D721Med (cell line): ENCODE results near the gene ANTXR2.
A peak's percentile ranks its signal among the peaks of the same experiment; 100 is the strongest.

Experiments
- DNase-seq: peaks from one replicate; pipeline ENCODE4 v3.0.0; 2011; ENCODE audit warnings: low spot score; ENCODE audit not compliant: insufficient read length
- FAIRE-seq: peaks from 2 replicates; lab custom pipeline; 2011; peaks lifted over from hg19 to GRCh38; lab: Jason Lieb, UNC
- CTCF ChIP-seq: IDR thresholded peaks from 2 replicates; pipeline ENCODE4 v1.5.1; 2012; ENCODE audit warnings: mild to moderate bottlenecking, control low read depth; ENCODE audit not compliant: insufficient read depth; ENCODE audit errors: missing control alignments

Gene ANTXR2

DNA sequence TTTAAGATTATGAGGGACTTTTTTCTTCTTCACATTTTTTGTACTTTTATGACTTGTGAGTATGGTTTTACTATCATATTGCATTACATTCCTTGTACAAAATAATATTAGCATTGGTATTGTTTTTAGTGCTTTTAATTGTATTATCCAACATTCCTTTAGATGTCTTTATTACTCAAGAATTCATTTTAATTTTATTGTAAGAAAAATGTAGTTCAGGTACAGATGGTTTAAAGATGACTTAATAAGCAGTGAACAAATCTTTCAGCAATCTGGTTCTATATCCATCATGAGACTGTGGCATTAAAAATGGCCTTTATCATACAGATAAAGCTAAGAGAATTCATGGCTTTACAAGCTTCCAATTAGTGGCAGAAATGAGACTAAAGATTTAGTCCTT lies 191.6 kb downstream of the ANTXR2 start:
- DNase-seq: no peak
- no peak for FAIRE-seq
- TF ChIP-seq CTCF: no peak

DNA sequence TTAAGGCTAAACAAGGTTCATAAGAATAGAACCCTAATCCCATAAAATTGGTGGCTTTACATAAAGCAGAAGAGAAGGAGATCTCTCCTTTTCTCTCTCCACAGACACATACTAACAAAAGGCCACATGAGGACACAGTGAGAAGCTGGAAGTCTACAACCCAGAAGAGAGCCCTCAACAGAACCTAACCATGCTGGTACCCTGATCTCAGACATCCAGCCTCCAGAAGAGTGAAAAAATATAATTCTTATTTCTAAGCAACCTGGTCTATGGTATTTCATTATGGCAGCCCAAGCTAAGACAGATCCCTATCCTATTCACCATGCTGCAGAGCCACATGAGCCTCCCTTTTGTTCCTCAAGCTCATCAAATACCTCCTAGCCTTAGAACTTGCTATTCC lies 195.5 kb downstream of the ANTXR2 start:
- no peak for FAIRE-seq
- no peak for DNase-seq
- TF ChIP-seq CTCF: no peak

GRCh38 chr4:79875344-79875899 lies 197.6 kb downstream of the ANTXR2 start:
- DNase-seq: no peak
- TF ChIP-seq CTCF: no peak
- no peak for FAIRE-seq

DNA sequence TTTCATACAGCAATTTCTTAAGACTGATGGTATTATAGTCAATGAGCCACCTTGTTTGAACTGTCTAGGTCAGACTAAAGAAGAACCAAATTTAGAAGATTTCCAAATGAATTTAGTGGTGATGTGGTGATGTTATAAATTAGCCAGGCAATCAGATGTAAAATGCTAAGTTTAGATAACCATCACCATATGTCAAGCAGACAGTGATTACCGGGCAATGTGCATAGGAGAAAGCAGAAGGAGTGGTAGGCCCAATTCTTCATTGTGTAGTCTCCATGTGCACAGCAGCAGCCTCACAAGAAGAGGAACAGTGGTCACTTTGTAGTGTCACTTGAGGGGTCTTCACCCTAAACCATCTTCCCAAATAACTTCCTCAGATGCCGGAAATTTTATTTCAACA lies 198.8 kb downstream of the ANTXR2 start:
- DNase-seq (no peak), FAIRE-seq (no peak)
- TF ChIP-seq CTCF: no peak

GRCh38 chr4:79872738-79873137 lies 200.3 kb downstream of the ANTXR2 start:
- FAIRE-seq: no peak
- no peak for DNase-seq
- no peak for TF ChIP-seq CTCF

DNA sequence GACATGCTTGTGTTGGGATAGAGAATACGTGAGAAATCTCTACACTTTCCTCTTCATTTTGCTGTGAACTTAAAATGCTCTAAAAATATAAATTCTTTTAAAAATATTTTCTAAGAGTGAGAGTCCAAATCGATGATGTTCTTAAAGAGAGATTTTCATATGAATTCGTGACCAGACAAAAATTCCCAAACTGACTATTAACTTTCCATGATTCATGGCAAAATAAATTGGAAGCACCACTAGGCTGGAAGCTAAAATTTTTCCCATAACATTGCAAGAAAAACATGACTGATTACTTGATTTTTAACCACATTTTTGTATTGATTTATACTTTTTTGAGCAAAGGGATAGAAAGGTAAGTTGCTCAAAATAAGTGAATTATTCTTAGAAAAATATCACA lies 201.1 kb downstream of the ANTXR2 start:
- FAIRE-seq (no peak), DNase-seq (no peak)
- TF ChIP-seq CTCF: no peak

- DNase-seq: no peak
These were observed 203.3 kb downstream of the ANTXR2 start for GRCh38 chr4:79869597-79870237.

More at GRCh38 chr4:79869597-79870237, 203.3 kb downstream of the ANTXR2 start:
- peak; percentile 48 for FAIRE-seq
- TF ChIP-seq CTCF: no peak
